GM13976 (cell line): Measurements from ENCODE around the gene SLC16A10.
"Not testable (repeated sequence)": the region's sequence is repeated elsewhere in the genome, so short reads cannot be mapped to it uniquely, and the experiment has no call there.

Experiments used
- DNase-seq: peaks from one replicate; pipeline ENCODE4 v3.0.0; 2012; ENCODE audit warnings: low spot score
- in situ Hi-C: fragments of 300-500 bp; cut with MboI; formaldehyde crosslinking; loops from one replicate; pipeline ENCODE4 v1.12.0; 2022; ENCODE audit warnings: low sequenced_read_pairs, mixed read lengths, inconsistent platforms; ENCODE audit not compliant: unreplicated experiment
- TF ChIP-seq, protein P1 (sequence below): IDR thresholded peaks from 2 replicates; pipeline ENCODE4 v1.5.1; 2012; ENCODE audit warnings: borderline replicate concordance, mild to moderate bottlenecking; ENCODE audit not compliant: insufficient read depth; ENCODE audit errors: extremely low read depth, missing control alignments, control extremely low read depth

Gene SLC16A10

DNA sequence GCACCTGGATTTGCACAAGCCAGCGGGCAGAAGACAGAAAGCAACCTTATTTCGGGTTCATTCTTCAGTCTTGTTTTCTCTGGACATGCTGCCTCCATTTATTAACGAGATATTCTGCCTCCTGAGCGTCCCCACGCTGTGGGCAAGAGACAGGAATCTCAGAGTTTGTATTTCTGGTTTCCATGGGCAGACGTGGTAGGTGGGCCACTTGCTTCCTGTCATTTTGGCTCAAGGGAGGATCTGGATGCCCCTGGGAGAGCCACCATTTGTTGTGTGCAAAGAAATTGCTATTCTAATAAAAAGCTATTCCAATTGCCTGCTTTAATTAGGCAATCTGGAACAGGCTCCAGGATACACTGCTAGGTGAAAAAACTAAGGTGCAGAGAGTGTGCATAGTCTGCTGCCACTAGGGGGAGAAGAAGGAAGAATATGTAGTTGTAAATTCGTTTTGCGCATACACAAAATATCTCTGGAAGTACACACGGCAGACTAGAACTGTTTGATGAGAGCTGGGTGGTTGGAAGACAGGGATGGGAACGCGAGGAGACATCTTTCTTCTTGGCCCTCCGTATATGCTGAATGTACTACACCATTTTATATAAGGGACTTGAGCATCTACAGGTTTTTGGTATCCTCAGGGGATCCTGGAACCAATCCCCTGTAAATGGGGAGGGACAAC lies 30.1 kb upstream of the SLC16A10 start:
- TF ChIP-seq, protein P1, sequence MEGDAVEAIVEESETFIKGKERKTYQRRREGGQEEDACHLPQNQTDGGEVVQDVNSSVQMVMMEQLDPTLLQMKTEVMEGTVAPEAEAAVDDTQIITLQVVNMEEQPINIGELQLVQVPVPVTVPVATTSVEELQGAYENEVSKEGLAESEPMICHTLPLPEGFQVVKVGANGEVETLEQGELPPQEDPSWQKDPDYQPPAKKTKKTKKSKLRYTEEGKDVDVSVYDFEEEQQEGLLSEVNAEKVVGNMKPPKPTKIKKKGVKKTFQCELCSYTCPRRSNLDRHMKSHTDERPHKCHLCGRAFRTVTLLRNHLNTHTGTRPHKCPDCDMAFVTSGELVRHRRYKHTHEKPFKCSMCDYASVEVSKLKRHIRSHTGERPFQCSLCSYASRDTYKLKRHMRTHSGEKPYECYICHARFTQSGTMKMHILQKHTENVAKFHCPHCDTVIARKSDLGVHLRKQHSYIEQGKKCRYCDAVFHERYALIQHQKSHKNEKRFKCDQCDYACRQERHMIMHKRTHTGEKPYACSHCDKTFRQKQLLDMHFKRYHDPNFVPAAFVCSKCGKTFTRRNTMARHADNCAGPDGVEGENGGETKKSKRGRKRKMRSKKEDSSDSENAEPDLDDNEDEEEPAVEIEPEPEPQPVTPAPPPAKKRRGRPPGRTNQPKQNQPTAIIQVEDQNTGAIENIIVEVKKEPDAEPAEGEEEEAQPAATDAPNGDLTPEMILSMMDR: peak; percentile 57
- DNase-seq: peak; percentile 40
- in situ Hi-C loops: no loop called here

DNA sequence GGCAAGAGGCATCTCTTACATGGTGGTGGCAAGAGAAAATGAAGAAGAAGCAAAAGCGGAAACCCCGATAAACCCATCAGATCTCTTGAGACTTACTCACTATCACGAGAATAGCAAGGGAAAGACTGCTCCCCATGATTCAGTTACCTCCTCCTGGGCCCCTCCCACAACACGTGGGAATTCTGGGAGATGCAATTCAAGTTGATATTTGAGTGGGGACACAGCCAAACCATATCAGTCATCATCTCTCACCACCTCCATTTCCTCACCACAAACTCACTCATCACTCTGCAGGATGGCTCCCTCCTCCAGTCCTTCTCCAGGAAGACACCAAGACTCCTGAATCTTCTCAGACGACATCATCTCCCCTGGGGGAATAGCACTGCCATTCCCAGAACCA lies 25.8 kb upstream of the SLC16A10 start:
- in situ Hi-C loops: loop anchor here (10.0 kb wide), 1 partner anchor 153 kb away; no protein-coding TSS in a partner anchor
- DNase-seq: no peak
- TF ChIP-seq, protein P1: no peak

DNA sequence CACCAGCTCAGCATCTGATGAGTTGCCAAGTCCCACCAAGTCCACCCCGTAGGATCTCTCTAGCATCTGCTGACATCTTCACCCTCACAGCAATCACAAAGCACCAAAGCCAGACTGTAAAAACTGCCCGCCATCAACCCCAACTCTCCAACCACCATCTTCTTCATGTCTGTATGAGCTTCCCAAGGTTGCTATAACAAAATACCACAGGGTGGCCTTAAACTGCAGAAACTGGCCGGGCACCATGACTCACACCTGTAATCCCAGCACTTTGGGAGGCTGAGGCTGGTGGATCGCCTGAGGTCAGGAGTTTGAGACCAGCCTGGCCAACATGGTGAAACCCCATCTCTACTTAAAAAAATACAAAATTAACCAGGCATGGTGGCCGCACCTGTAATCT lies 25.3 kb upstream of the SLC16A10 start:
- not testable (repeated sequence) for DNase-seq
- in situ Hi-C loops: loop anchor here (10.0 kb wide), 1 partner anchor 153 kb away; no protein-coding TSS in a partner anchor

DNA sequence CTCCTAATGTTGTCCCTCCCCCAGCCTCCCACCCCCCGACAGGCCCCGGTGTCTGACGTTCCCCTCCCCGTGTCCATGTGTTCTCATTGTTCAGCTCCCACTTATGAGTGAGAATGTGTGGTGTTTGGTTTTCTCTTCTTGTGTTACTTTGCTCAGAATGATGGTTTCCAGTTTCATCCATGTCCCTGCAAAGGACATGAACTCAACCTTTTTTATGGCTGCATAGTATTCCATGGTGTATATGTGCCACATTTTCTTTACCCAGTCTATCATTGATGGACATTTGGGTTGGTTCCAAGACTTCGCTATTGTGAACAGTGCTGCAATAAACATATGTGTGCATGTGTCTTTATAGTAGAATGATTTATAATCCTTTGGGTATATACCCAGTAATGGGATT lies 24.4 kb upstream of the SLC16A10 start:
- DNase-seq: not testable (repeated sequence)
- in situ Hi-C loops: loop anchor here (10.0 kb wide), 1 partner anchor 152 kb away; no protein-coding TSS in a partner anchor

DNA sequence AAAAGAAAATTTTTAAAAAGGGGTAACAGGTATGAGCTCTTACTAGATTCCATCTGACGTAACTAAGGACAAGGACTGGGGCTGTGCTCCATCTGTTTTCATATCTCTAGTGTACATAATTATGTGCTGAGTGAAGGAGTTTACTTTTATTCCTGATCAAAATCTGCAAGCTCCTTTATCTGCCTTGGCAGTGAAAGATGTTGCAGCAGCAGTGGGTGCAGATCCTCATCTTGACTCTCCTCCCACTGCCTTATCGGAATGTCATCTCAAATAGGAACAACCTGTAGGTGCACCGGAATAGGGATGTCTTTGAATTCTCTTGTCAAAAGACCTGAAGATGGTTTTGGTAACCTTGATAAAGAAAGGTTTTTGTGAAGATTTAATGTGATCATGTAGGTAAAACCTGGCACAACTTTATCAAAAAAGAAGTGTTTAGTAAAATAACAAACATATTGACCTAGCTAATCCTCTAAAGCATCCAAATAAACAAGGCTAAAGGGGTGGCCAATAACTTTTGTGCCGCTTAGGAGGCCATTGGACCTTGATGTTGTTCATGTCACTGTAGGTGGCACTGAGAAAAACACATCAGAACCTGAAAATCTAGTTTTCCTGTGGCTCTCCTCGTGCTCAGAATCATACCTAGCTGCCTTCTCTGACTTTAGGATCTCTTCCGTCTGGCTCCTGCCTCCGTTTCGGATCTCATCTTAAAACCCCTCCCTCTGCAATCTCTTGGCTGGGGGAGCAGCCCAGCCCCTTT lies 19.0 kb upstream of the SLC16A10 start:
- in situ Hi-C loops: loop anchor here (10.0 kb wide), 1 partner anchor 147 kb away; no protein-coding TSS in a partner anchor
- DNase-seq: no peak
- TF ChIP-seq, protein P1: no peak

DNA sequence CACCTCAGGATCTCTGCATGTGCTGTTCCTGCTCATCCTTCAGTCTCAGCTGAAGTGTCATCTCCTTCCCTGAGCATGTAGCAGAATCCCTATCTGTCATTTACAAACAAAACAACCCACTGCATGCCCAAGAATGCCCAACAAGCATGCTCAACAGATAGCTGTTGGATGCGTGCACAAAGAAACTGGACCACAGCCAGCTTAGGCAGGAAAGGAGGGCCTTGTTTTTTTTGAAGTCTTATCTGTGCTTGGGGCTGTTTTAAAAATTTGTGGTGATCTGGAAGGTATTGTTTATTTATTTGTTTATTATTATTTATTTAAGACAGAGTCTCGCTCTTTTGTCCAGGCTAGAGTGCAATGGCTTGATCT lies 18.5 kb upstream of the SLC16A10 start:
- TF ChIP-seq, protein P1: no peak
- DNase-seq: no peak
- in situ Hi-C loops: loop anchor here (10.0 kb wide), 1 partner anchor 146 kb away; no protein-coding TSS in a partner anchor

DNA sequence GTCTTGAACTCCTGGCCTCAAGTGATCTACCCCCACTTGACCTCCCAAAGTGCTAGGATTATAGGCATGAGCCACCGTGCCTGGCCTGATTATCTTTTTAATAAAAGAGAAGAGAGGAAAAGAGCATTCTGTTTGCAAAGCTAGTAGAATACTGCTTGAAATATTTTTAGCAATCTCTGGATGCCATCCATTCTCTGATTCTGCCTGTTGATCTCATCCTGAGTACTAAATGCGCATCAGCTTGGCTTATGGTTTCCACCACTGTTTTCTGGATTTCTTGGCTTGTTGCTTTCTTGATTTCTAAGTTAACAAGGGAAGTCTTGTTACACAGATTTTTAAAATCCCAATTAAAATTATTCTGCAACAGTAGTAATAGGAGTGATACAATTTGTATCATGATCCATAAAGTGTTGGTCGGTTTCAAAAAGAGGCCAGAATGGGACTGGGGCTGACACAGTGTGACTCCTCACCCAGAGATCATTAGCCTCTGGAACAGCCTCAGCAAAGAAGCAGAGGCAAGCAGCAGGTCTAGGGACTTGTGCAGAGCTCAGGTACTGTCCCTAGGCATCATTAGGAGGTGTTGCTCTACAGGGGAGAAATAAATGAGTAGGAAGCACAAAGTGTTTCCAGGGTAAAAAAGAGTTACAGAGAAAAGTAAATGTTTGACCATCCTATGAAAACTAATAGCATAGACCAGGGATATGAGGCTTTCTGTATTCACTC lies 17.8 kb upstream of the SLC16A10 start:
- in situ Hi-C loops: loop anchor here (10.0 kb wide), 1 partner anchor 145 kb away; no protein-coding TSS in a partner anchor
- TF ChIP-seq, protein P1: no peak
- no peak for DNase-seq
